ENCODE measurements around the gene TMEM141.

The TMEM141 gene

DNA sequence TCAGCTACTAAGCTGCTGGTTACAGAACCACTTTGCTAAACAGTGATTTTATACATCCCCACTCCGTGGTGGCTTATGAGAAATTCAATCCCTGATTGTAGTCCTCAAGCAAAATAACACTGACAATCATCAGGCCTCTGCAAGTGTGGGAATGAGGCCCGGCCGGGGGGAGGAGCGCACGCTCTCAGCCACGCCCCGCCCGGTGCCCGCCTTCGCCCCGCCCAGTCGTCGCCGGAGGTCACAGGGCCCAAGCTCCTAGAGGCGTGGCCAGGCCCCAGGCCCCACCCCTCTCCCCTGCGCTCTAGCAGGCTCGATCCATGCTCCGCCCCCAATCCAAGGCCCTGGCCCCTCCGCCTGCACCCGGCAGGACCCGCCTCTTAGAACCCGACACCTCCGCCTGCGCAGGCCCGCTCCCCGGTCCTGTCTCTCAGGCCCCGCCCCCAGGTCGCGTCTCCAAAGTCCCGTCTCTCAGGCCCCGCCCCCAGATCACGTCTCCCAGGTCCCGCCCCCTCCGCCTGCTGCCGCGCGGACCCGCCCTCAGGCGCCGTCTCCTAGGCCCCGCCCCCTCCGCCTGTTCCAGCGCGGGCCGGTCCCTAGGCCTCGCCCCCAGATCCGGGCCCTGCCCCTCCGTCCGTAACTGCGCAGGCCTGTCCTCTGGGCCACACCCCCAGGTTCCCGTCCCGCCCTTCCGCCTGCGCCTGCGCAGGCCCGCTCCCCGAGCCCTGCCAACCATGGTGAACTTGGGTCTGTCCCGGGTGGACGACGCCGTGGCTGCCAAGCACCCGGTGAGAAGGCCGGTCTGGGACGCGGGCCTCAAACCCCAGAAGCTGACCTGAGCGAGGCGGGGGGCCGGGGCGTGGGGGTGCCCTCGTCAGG is at the start of gene TMEM141:
TSS of gene TMEM141 (plus strand) at position 705 of the 876 bp plus-strand sequence. CDS start at position 732, 27 bp downstream.
- H3K9me3 ChIP-seq (ENCODE audit: control insufficient read depth in 5 of 5, low read length in 5 of 5): no peaks in the 10 kb centered on the region
- H3K4me3 ChIP-seq (ENCODE audit: low read depth in 1 of 5, low read length in 5 of 5): peak within 1 kb of the TSS; percentile 56 to 92 (median 84)
- H3K36me3 ChIP-seq (ENCODE audit: control insufficient read depth in 5 of 5, insufficient read depth in 5 of 5, low read length in 5 of 5): peaks cover 0 to 8% (median 4%) of the 10 kb centered on the region in 5 donors
- H3K27me3 ChIP-seq (ENCODE audit: control insufficient read depth in 5 of 5, insufficient read depth in 4 of 5, low read length in 5 of 5): peaks cover 0 to 5% (median 0%) of the 10 kb centered on the region in 5 donors
- peaks cover 3 to 38% (median 25%) of the 10 kb centered on the region in 5 donors for H3K4me1 ChIP-seq (ENCODE audit: control insufficient read depth in 5 of 5, insufficient read depth in 5 of 5, low read length in 5 of 5)
- peak within 1 kb of the TSS; percentile 74 for H3K27ac ChIP-seq (ENCODE audit: low read depth, low read length)
- H3K9ac ChIP-seq (ENCODE audit: low read length in 5 of 5): peak within 1 kb of the TSS; percentile 63 to 89 (median 80)

- Histone ChIP-seq H3K27me3 (ENCODE audit: control insufficient read depth in 5 of 5, insufficient read depth in 4 of 5, low read length in 5 of 5) (peaks cover 31 to 43% (median 38%) of the 10 kb centered on the region in 5 donors), H3K9ac (ENCODE audit: low read length in 5 of 5) (no peak overlapping the region), H3K4me3 (ENCODE audit: low read depth in 1 of 5, low read length in 5 of 5) (no peak overlapping the region), H3K9me3 (ENCODE audit: control insufficient read depth in 5 of 5, low read length in 5 of 5) (no peaks in the 10 kb centered on the region), H3K27ac (ENCODE audit: low read depth, low read length) (no peak overlapping the region), H3K36me3 (ENCODE audit: control insufficient read depth in 5 of 5, insufficient read depth in 5 of 5, low read length in 5 of 5) (no peaks in the 10 kb centered on the region), H3K4me1 (ENCODE audit: control insufficient read depth in 5 of 5, insufficient read depth in 5 of 5, low read length in 5 of 5) (peaks cover 0 to 31% (median 18%) of the 10 kb centered on the region in 5 donors)
Observed at GRCh38 chr9:136741883-136742571, 49.1 kb upstream of the TMEM141 start.

DNA sequence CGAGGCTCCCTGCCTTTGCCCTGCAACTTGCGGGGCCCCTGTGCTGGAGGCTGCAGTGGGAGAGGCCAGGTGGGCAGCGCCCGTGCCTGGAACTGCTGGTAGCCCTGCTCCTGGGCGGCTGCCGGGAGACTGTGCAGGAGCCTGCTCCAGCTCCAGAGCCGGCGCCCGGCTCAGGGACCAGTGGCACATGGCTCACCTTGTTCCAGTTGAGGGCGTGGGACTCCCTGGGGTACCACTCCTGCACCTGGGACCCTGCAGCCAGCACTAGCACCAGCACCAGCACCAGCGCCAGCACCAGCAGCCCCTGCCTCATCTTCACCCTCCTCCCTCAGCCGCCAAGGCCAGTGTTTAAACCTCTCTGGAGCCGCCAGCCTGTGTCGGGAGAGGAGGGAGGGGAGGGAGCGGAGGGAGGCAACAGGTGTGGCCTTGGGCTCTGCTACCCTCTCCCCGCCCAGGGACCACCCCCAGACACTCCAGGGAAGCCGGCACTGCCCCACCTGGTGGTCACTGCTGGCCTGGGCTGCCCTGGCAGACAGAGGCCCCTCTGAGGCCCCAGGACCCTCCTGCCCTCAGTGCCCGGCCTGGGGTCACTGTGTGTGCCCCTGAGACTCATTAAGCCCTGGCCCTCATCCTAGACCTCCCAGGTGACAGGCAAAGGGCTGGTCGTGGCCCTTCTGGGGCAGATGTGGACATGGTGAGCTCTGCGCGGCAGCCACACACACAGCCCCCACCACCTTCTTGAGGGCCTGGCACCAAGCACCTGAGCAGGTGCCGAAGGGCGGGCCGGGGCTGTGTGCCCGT is 48.4 kb upstream of the TMEM141 start, which contains the start of gene LCN10:
TSS of gene LCN10 (minus strand) at position 350 of the 801 bp plus-strand sequence. CDS start at position 313, 37 bp downstream.
- H3K4me3 ChIP-seq (ENCODE audit: low read depth in 1 of 5, low read length in 5 of 5): no peak within 1 kb of the TSS

DNA sequence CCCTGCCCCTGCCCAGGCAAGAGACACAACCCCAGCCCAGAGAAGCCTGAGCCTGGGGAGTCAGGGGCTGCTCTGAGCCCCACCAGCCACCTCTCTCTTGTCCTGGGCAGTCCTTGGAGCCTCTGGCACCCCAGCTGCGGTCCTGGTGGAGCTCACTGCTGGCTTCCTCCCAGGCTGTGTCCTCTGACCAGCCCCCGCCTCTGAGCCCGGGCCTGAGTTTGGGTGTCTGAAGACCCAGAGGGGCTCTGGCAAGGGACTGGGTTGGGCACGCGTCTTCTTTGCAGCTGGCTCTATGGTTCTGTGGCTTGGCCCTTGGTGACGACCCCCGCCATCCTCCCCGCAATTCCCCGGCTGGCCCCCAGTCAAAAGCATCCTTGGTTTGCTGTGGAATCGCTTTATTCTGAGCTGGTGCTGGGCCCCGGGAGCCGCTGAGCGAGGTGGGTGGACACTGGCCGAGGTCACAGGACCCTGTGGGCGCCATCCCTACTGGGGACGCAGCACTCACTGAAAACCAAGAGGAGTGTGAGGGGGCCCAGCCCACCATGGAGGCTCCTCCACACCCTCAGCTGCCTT is 47.4 kb upstream of the TMEM141 start:
- Histone ChIP-seq H3K9me3 (ENCODE audit: control insufficient read depth in 5 of 5, low read length in 5 of 5) (no peaks in the 10 kb centered on the region), H3K4me3 (ENCODE audit: low read depth in 1 of 5, low read length in 5 of 5) (no peak overlapping the region), H3K27ac (ENCODE audit: low read depth, low read length) (no peak overlapping the region), H3K36me3 (ENCODE audit: control insufficient read depth in 5 of 5, insufficient read depth in 5 of 5, low read length in 5 of 5) (no peaks in the 10 kb centered on the region), H3K4me1 (ENCODE audit: control insufficient read depth in 5 of 5, insufficient read depth in 5 of 5, low read length in 5 of 5) (peaks cover 0 to 42% (median 22%) of the 10 kb centered on the region in 5 donors), H3K9ac (ENCODE audit: low read length in 5 of 5) (no peak overlapping the region), H3K27me3 (ENCODE audit: control insufficient read depth in 5 of 5, insufficient read depth in 4 of 5, low read length in 5 of 5) (peaks cover 34 to 43% (median 38%) of the 10 kb centered on the region in 5 donors)

More for the DNA sequence above, 48.4 kb upstream of the TMEM141 start, which contains the start of gene LCN10:
- Histone ChIP-seq H3K27me3 (ENCODE audit: control insufficient read depth in 5 of 5, insufficient read depth in 4 of 5, low read length in 5 of 5) (peaks cover 34 to 43% (median 38%) of the 10 kb centered on the region in 5 donors), H3K27ac (ENCODE audit: low read depth, low read length) (no peak within 1 kb of the TSS), H3K4me1 (ENCODE audit: control insufficient read depth in 5 of 5, insufficient read depth in 5 of 5, low read length in 5 of 5) (peaks cover 0 to 32% (median 18%) of the 10 kb centered on the region in 5 donors), H3K9ac (ENCODE audit: low read length in 5 of 5) (no peak within 1 kb of the TSS), H3K9me3 (ENCODE audit: control insufficient read depth in 5 of 5, low read length in 5 of 5) (no peaks in the 10 kb centered on the region), H3K36me3 (ENCODE audit: control insufficient read depth in 5 of 5, insufficient read depth in 5 of 5, low read length in 5 of 5) (no peaks in the 10 kb centered on the region)

GRCh38 chr9:136744773-136745172 is 46.4 kb upstream of the TMEM141 start:
- H3K4me3 ChIP-seq (ENCODE audit: low read depth in 1 of 5, low read length in 5 of 5): no peak overlapping the region
- H3K27me3 ChIP-seq (ENCODE audit: control insufficient read depth in 5 of 5, insufficient read depth in 4 of 5, low read length in 5 of 5): peaks cover 31 to 39% (median 35%) of the 10 kb centered on the region in 5 donors
- no peak overlapping the region for H3K27ac ChIP-seq (ENCODE audit: low read depth, low read length)
- peaks cover 0 to 52% (median 26%) of the 10 kb centered on the region in 5 donors for H3K4me1 ChIP-seq (ENCODE audit: control insufficient read depth in 5 of 5, insufficient read depth in 5 of 5, low read length in 5 of 5)
- H3K9ac ChIP-seq (ENCODE audit: low read length in 5 of 5): no peak overlapping the region
- no peaks in the 10 kb centered on the region for H3K9me3 ChIP-seq (ENCODE audit: control insufficient read depth in 5 of 5, low read length in 5 of 5)
- no peaks in the 10 kb centered on the region for H3K36me3 ChIP-seq (ENCODE audit: control insufficient read depth in 5 of 5, insufficient read depth in 5 of 5, low read length in 5 of 5)

DNA sequence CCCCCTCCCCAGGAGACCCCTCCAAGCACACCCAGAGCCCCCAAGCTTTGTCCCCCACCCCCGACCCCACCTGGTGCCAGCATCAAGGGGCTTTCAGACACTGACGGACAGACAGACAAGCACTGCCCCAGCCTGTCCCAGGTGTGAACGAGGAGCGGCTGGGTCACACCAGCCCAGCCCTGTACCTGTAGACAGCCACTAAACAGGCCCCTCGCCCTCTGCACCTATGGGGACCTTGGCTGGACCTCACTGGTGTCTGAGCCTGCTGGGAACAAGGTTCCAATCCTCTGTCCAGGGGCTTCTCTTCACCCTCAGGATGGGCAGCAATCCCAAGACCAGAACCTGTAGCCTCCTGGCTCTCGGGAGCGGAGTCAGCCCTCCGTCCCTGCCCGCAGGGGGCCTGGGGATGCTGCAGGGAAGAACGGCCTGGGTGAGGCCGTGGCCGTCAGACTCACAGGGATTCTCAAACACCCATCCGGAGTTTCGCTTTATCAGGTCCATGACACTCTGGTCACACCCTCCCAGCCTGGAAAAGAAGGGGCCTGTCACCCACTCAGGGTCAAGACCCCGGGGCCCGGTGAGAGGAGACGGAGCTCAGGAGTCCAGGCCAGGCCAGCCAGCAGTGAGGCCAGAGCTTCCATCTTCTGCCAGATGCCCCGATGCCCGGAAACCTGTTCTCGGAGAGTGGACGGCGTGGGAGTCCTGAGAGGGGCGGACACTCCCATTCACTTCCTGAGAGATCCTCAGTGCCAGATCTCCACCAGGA is 45.6 kb upstream of the TMEM141 start:
- peak overlapping the region in 3 of 5 donors; percentile 16 to 33 (median 22) for H3K4me3 ChIP-seq (ENCODE audit: low read depth in 1 of 5, low read length in 5 of 5)
- H3K4me1 ChIP-seq (ENCODE audit: control insufficient read depth in 5 of 5, insufficient read depth in 5 of 5, low read length in 5 of 5): peaks cover 0 to 54% (median 26%) of the 10 kb centered on the region in 5 donors
- no peaks in the 10 kb centered on the region for H3K9me3 ChIP-seq (ENCODE audit: control insufficient read depth in 5 of 5, low read length in 5 of 5)
- H3K27ac ChIP-seq (ENCODE audit: low read depth, low read length): no peak overlapping the region
- no peak overlapping the region for H3K9ac ChIP-seq (ENCODE audit: low read length in 5 of 5)
- peaks cover 25 to 34% (median 27%) of the 10 kb centered on the region in 5 donors for H3K27me3 ChIP-seq (ENCODE audit: control insufficient read depth in 5 of 5, insufficient read depth in 4 of 5, low read length in 5 of 5)
- H3K36me3 ChIP-seq (ENCODE audit: control insufficient read depth in 5 of 5, insufficient read depth in 5 of 5, low read length in 5 of 5): no peaks in the 10 kb centered on the region

- Histone ChIP-seq H3K9ac (ENCODE audit: low read length in 5 of 5) (no peak overlapping the region), H3K27me3 (ENCODE audit: control insufficient read depth in 5 of 5, insufficient read depth in 4 of 5, low read length in 5 of 5) (peaks cover 19 to 28% (median 22%) of the 10 kb centered on the region in 5 donors), H3K27ac (ENCODE audit: low read depth, low read length) (no peak overlapping the region), H3K36me3 (ENCODE audit: control insufficient read depth in 5 of 5, insufficient read depth in 5 of 5, low read length in 5 of 5) (no peaks in the 10 kb centered on the region), H3K4me3 (ENCODE audit: low read depth in 1 of 5, low read length in 5 of 5) (peak overlapping the region in 1 of 5 donors; percentile 33), H3K9me3 (ENCODE audit: control insufficient read depth in 5 of 5, low read length in 5 of 5) (peaks cover 0 to 1% (median 0%) of the 10 kb centered on the region in 5 donors), H3K4me1 (ENCODE audit: control insufficient read depth in 5 of 5, insufficient read depth in 5 of 5, low read length in 5 of 5) (peaks cover 0 to 50% (median 21%) of the 10 kb centered on the region in 5 donors)
Observed at GRCh38 chr9:136746155-136746490, 45.0 kb upstream of the TMEM141 start.

DNA sequence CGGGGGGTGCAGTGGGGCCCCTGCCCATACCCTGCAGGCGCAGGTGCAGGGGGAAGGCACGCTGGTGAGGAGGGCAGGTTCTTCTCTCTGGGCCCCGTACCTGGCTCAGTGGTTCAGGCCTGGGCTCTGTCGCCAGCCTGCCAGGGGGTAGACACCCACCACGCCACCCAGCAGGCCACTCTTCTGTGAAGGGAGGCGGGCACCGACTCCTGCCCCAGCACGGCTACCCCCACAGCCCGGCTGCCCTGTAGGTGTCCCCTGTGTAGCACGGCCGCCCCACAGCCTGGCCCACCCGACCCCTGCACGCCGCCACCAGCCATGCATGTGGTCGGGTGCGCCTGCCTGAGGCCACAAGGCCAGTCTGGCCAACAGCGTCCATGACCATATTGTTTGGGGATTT is 44.5 kb upstream of the TMEM141 start:
- peaks cover 0 to 45% (median 16%) of the 10 kb centered on the region in 5 donors for H3K4me1 ChIP-seq (ENCODE audit: control insufficient read depth in 5 of 5, insufficient read depth in 5 of 5, low read length in 5 of 5)
- H3K27ac ChIP-seq (ENCODE audit: low read depth, low read length): no peak overlapping the region
- H3K9me3 ChIP-seq (ENCODE audit: control insufficient read depth in 5 of 5, low read length in 5 of 5): peaks cover 0 to 6% (median 4%) of the 10 kb centered on the region in 5 donors
- H3K4me3 ChIP-seq (ENCODE audit: low read depth in 1 of 5, low read length in 5 of 5): no peak overlapping the region
- peaks cover 16 to 24% (median 17%) of the 10 kb centered on the region in 5 donors for H3K27me3 ChIP-seq (ENCODE audit: control insufficient read depth in 5 of 5, insufficient read depth in 4 of 5, low read length in 5 of 5)
- H3K9ac ChIP-seq (ENCODE audit: low read length in 5 of 5): no peak overlapping the region
- H3K36me3 ChIP-seq (ENCODE audit: control insufficient read depth in 5 of 5, insufficient read depth in 5 of 5, low read length in 5 of 5): no peaks in the 10 kb centered on the region
